H9 (cell line): Measurements from ENCODE around the gene ECD. TPM values are rescaled to one million over a fixed set of nuclear protein-coding genes. Genes with fewer than 3 reads are reported as not detected.

Source experiments
- DNase-seq: peaks from one replicate; pipeline ENCODE4 v3.0.0-alpha.2; 2017
- H2AFZ ChIP-seq: one replicate; pipeline ENCODE4 v1.6.1; 2013; ENCODE audit warnings: mild to moderate bottlenecking, low read length, control low read depth, moderate library complexity
- H2AK5ac ChIP-seq: 2 replicates; pipeline ENCODE4 v1.6.1; 2013; ENCODE audit warnings: low read length, control low read depth, mixed read lengths; ENCODE audit not compliant: insufficient read length
- H2BK120ac ChIP-seq: one replicate; pipeline ENCODE4 v1.6.1; 2013; ENCODE audit warnings: low read depth, mild to moderate bottlenecking, low read length, control low read depth, inconsistent platforms; ENCODE audit not compliant: poor library complexity, severe bottlenecking
- H2BK12ac ChIP-seq: 2 replicates; pipeline ENCODE4 v1.6.1; 2013; ENCODE audit warnings: low read length, control low read depth, mixed read lengths, low read depth; ENCODE audit not compliant: insufficient read length
- H2BK15ac ChIP-seq: 2 replicates; pipeline ENCODE4 v1.6.1; 2013; ENCODE audit warnings: low read depth, low read length, control low read depth
- H2BK20ac ChIP-seq: one replicate; pipeline ENCODE4 v1.6.1; 2013; ENCODE audit warnings: low read depth, mild to moderate bottlenecking, low read length, control low read depth, inconsistent platforms; ENCODE audit not compliant: poor library complexity, severe bottlenecking
- H2BK5ac ChIP-seq: 2 replicates; pipeline ENCODE4 v1.6.1; 2013; ENCODE audit warnings: low read length, control low read depth, mixed read lengths; ENCODE audit not compliant: insufficient read length
- H3K14ac ChIP-seq: 2 replicates; pipeline ENCODE4 v1.6.1; 2013; ENCODE audit warnings: low read length, control low read depth; ENCODE audit not compliant: insufficient read depth
- H3K18ac ChIP-seq: 2 replicates; pipeline ENCODE4 v1.6.1; 2013; ENCODE audit warnings: low read depth, mild to moderate bottlenecking, mixed read lengths, low read length, control low read depth; ENCODE audit not compliant: insufficient read length
- H3K23ac ChIP-seq: 2 replicates; pipeline ENCODE4 v1.6.1; 2013; ENCODE audit warnings: low read length, control low read depth, mixed read lengths, low read depth; ENCODE audit not compliant: insufficient read length
- H3K23me2 ChIP-seq: 2 replicates; pipeline ENCODE4 v1.6.1; 2013; ENCODE audit warnings: low read depth, mild to moderate bottlenecking, mixed read lengths, low read length, control low read depth; ENCODE audit not compliant: insufficient read length, poor library complexity, severe bottlenecking
- H3K27ac ChIP-seq: 2 replicates; pipeline ENCODE4 v1.5.1; 2013; ENCODE audit warnings: low read length, control low read depth, mixed read lengths, low read depth; ENCODE audit not compliant: insufficient read length
- H3K27me3 ChIP-seq: 2 replicates; pipeline ENCODE4 v1.6.1; 2013; ENCODE audit warnings: low read length, control low read depth, inconsistent platforms; ENCODE audit not compliant: insufficient read depth
- H3K4ac ChIP-seq: 2 replicates; pipeline ENCODE4 v1.6.1; 2013; ENCODE audit warnings: low read depth, mild to moderate bottlenecking, control low read depth, inconsistent platforms, low read length, moderate library complexity
- H3K4me1 ChIP-seq: 2 replicates; pipeline ENCODE4 v1.6.1; 2013; ENCODE audit warnings: low read length, control low read depth, inconsistent platforms; ENCODE audit not compliant: insufficient read depth
- H3K4me2 ChIP-seq: 2 replicates; pipeline ENCODE4 v1.6.1; 2013; ENCODE audit warnings: low read length, control low read depth, mixed read lengths; ENCODE audit not compliant: insufficient read length, insufficient read depth
- H3K56ac ChIP-seq: 2 replicates; pipeline ENCODE4 v1.6.1; 2013; ENCODE audit warnings: low read depth, mild to moderate bottlenecking, mixed read lengths, low read length, control low read depth; ENCODE audit not compliant: insufficient read length
- H3K79me1 ChIP-seq: 2 replicates; pipeline ENCODE4 v1.6.1; 2013; ENCODE audit warnings: low read depth, mild to moderate bottlenecking, moderate library complexity, low read length, control low read depth, inconsistent platforms; ENCODE audit not compliant: insufficient read depth, poor library complexity, severe bottlenecking
- H3K79me2 ChIP-seq: 2 replicates; pipeline ENCODE4 v1.6.1; 2013; ENCODE audit warnings: low read length, control low read depth, inconsistent platforms; ENCODE audit not compliant: insufficient read depth
- H3K9ac ChIP-seq: 2 replicates; pipeline ENCODE4 v1.6.1; 2013; ENCODE audit warnings: low read length, control low read depth, mixed read lengths; ENCODE audit not compliant: insufficient read length; ENCODE audit errors: extremely low read depth
- H3K9me3 ChIP-seq: one replicate; pipeline ENCODE4 v1.6.1; 2013; ENCODE audit warnings: low read depth, low read length, inconsistent platforms; ENCODE audit not compliant: control insufficient read depth
- H3T11ph ChIP-seq: one replicate; pipeline ENCODE4 v1.6.1; 2013; ENCODE audit warnings: mild to moderate bottlenecking, low read length, control low read depth, inconsistent platforms
- H4K20me1 ChIP-seq: one replicate; pipeline ENCODE4 v1.6.1; 2013; ENCODE audit not compliant: control insufficient read depth, insufficient read length, insufficient read depth
- H4K5ac ChIP-seq: 2 replicates; pipeline ENCODE4 v1.6.1; 2013; ENCODE audit warnings: low read depth, mild to moderate bottlenecking, mixed read lengths, low read length, control low read depth; ENCODE audit not compliant: insufficient read length
- H4K8ac ChIP-seq: replicated peaks from 2 replicates; pipeline ENCODE4 v1.6.1; 2013; ENCODE audit warnings: low read length, control low read depth, mixed read lengths, low read depth; ENCODE audit not compliant: insufficient read length
- H4K91ac ChIP-seq: 2 replicates; pipeline ENCODE4 v1.6.1; 2013; ENCODE audit warnings: low read depth, mild to moderate bottlenecking, moderate library complexity, mixed read lengths, low read length, control low read depth; ENCODE audit not compliant: insufficient read length
- H3K27ac Mint-ChIP-seq, 3 experiments: 2 replicates in 2 of 3; 3 replicates in 1 of 3; pipeline ENCODE4 v1.8.0; 2020 to 2021; ENCODE audit warnings: mixed read lengths in 3 of 3, mild to moderate bottlenecking in 1 of 3, moderate library complexity in 1 of 3
- H3K27me3 Mint-ChIP-seq: 2 replicates; pipeline ENCODE4 v1.8.0; 2021; ENCODE audit warnings: low read depth, mild to moderate bottlenecking, moderate library complexity, mixed read lengths
- H3K36me3 Mint-ChIP-seq, 3 experiments: 2 replicates in 2 of 3; 3 replicates in 1 of 3; pipeline ENCODE4 v1.8.0; 2020 to 2021; ENCODE audit warnings: low read depth in 3 of 3, mixed read lengths in 3 of 3; ENCODE audit not compliant: insufficient read depth in 1 of 3
- H3K4me1 Mint-ChIP-seq, 2 experiments: 2 replicates each; pipeline ENCODE4 v1.8.0; 2020; ENCODE audit warnings: mixed read lengths in 2 of 2
- H3K4me3 Mint-ChIP-seq, 2 experiments: 2 replicates in 1 of 2; 3 replicates in 1 of 2; pipeline ENCODE4 v1.8.0; 2020 to 2021; ENCODE audit warnings: mild to moderate bottlenecking in 2 of 2, mixed read lengths in 2 of 2, moderate library complexity in 1 of 2
- H3K9me3 Mint-ChIP-seq, 2 experiments: 2 replicates in 1 of 2; 3 replicates in 1 of 2; pipeline ENCODE4 v1.8.0; 2020; ENCODE audit warnings: mild to moderate bottlenecking in 2 of 2, mixed read lengths in 2 of 2, moderate library complexity in 1 of 2
- CTCF ChIP-seq: fragments of 200-600 bp; sonication (generic); conservative IDR thresholded peaks from 3 replicates; pipeline ENCODE4 v1.8.0; 2021; ENCODE audit warnings: antibody characterized with exemption, mild to moderate bottlenecking
- WGBS: extraction: QIAGEN DNeasy Blood & Tissue Kit; methylation state at CpG from one replicate; pipeline ENCODE4 v1.1.7; 2013; ENCODE audit warnings: missing lambda C conversion rate, low lambda C conversion rate, mixed read lengths; ENCODE audit not compliant: insufficient read length; ENCODE audit errors: extremely low coverage; 5-methylcytosine and 5-hydroxymethylcytosine counted together
- total RNA-seq: library from RNA; stranded (reverse); gene quantifications from 2 replicates; pipeline ENCODE4 v1.2.1, GENCODE V29; 2021

Gene ECD
- total RNA-seq, 1 experiment from 2014 or later: 41.6 TPM

GRCh38 chr10:73134727-73135126 is 33.1 kb downstream of the ECD start:
- TF ChIP-seq CTCF: no peak
- no peak overlapping the region for H4K8ac ChIP-seq
- H3K27me3 ChIP-seq: no peaks in the 10 kb centered on the region

More at GRCh38 chr10:73134727-73135126, 33.1 kb downstream of the ECD start:
- H3K4me3 Mint-ChIP-seq: no peak overlapping the region
- no peaks in the 10 kb centered on the region for H3K4me1 Mint-ChIP-seq
- no peaks in the 10 kb centered on the region for H3K27me3 Mint-ChIP-seq
- Histone ChIP-seq H3K9me3 (no peaks in the 10 kb centered on the region), H4K5ac (no peak overlapping the region), H2BK5ac (no peak overlapping the region), H3K18ac (no peak overlapping the region), H3K23me2 (no peaks in the 10 kb centered on the region), H4K91ac (no peak overlapping the region), H3K9ac (no peak overlapping the region), H2AFZ (no peak overlapping the region), H3K4me2 (no peak overlapping the region), H4K20me1 (no peaks in the 10 kb centered on the region), H3K79me2 (no peaks in the 10 kb centered on the region), H3K4ac (no peak overlapping the region), H3K79me1 (peaks cover 3% of the 10 kb centered on the region), H2BK120ac (no peak overlapping the region), H2AK5ac (no peak overlapping the region), H3K56ac (no peak overlapping the region), H3K27ac (no peak overlapping the region), H3T11ph (no peak overlapping the region), H3K23ac (no peak overlapping the region), H2BK12ac (no peak overlapping the region), H2BK20ac (no peak overlapping the region), H2BK15ac (no peak overlapping the region), H3K4me1 (no peaks in the 10 kb centered on the region), H3K14ac (no peak overlapping the region)
- H3K9me3 Mint-ChIP-seq: no peaks in the 10 kb centered on the region
- WGBS: no CpG with 5 or more reads among the region's 3 CpGs
- peaks cover 23 to 70% (median 67%) of the 10 kb centered on the region in 3 experiments; a peak in 6 of 7 replicates for H3K36me3 Mint-ChIP-seq
- no peak overlapping the region for H3K27ac Mint-ChIP-seq
- no peak for DNase-seq
